Ishikawa (cell line): ENCODE data around the gene RBPJ.

Experiments used
- CEBPB ChIP-seq: IDR thresholded peaks from 2 replicates; pipeline ENCODE4 v1.6.1; 2012
- CREB1 ChIP-seq: IDR thresholded peaks from 2 replicates; pipeline ENCODE4 v1.6.1; 2012; ENCODE audit warnings: low read depth
- EGR1 ChIP-seq: IDR thresholded peaks from 2 replicates; pipeline ENCODE4 v1.6.1; 2012
- EP300 ChIP-seq: IDR thresholded peaks from 2 replicates; pipeline ENCODE4 v1.6.1; 2012; ENCODE audit warnings: borderline replicate concordance
- FOXM1 ChIP-seq: IDR thresholded peaks from 2 replicates; pipeline ENCODE4 v1.6.1; 2012; ENCODE audit warnings: low read depth, borderline replicate concordance
- NFIC ChIP-seq: IDR thresholded peaks from 2 replicates; pipeline ENCODE4 v1.6.1; 2012
- RAD21 ChIP-seq: IDR thresholded peaks from 2 replicates; pipeline ENCODE4 v1.6.1; 2012; ENCODE audit warnings: low read depth
- TAF1 ChIP-seq: IDR thresholded peaks from 2 replicates; pipeline ENCODE4 v1.6.1; 2012; ENCODE audit warnings: low read depth, mild to moderate bottlenecking
- TCF12 ChIP-seq: IDR thresholded peaks from 2 replicates; pipeline ENCODE4 v1.6.1; 2012; ENCODE audit warnings: low read depth
- USF1 ChIP-seq: IDR thresholded peaks from 2 replicates; pipeline ENCODE4 v1.6.1; 2012
- YY1 ChIP-seq: IDR thresholded peaks from 2 replicates; pipeline ENCODE4 v1.6.1; 2012; ENCODE audit warnings: low read depth
- TF ChIP-seq, protein P1 (sequence below): IDR thresholded peaks from 2 replicates; pipeline ENCODE4 v1.6.1; 2012
- TF ChIP-seq, protein P2 (sequence below): IDR thresholded peaks from 2 replicates; pipeline ENCODE4 v1.6.1; 2012; ENCODE audit warnings: low read depth, mild to moderate bottlenecking

GRCh38 chr4:26484516-26484915, 163.7 kb downstream of the RBPJ start:
- TF ChIP-seq CREB1 = no peak
- TF ChIP-seq RAD21 = no peak
- TF ChIP-seq, protein P1, sequence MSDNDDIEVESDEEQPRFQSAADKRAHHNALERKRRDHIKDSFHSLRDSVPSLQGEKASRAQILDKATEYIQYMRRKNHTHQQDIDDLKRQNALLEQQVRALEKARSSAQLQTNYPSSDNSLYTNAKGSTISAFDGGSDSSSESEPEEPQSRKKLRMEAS = no peak
- TF ChIP-seq EP300 = no peak
- TF ChIP-seq YY1 = no peak
- TF ChIP-seq CEBPB = no peak
- no peak for TF ChIP-seq TAF1
- TF ChIP-seq NFIC = no peak
- TF ChIP-seq FOXM1 = no peak
- TF ChIP-seq, protein P2, sequence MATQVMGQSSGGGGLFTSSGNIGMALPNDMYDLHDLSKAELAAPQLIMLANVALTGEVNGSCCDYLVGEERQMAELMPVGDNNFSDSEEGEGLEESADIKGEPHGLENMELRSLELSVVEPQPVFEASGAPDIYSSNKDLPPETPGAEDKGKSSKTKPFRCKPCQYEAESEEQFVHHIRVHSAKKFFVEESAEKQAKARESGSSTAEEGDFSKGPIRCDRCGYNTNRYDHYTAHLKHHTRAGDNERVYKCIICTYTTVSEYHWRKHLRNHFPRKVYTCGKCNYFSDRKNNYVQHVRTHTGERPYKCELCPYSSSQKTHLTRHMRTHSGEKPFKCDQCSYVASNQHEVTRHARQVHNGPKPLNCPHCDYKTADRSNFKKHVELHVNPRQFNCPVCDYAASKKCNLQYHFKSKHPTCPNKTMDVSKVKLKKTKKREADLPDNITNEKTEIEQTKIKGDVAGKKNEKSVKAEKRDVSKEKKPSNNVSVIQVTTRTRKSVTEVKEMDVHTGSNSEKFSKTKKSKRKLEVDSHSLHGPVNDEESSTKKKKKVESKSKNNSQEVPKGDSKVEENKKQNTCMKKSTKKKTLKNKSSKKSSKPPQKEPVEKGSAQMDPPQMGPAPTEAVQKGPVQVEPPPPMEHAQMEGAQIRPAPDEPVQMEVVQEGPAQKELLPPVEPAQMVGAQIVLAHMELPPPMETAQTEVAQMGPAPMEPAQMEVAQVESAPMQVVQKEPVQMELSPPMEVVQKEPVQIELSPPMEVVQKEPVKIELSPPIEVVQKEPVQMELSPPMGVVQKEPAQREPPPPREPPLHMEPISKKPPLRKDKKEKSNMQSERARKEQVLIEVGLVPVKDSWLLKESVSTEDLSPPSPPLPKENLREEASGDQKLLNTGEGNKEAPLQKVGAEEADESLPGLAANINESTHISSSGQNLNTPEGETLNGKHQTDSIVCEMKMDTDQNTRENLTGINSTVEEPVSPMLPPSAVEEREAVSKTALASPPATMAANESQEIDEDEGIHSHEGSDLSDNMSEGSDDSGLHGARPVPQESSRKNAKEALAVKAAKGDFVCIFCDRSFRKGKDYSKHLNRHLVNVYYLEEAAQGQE = no peak
- no peak for TF ChIP-seq TCF12
- TF ChIP-seq EGR1 = no peak
- no peak for TF ChIP-seq USF1
